Measurements from ENCODE around the gene SLC27A2.
"Not testable (repeated sequence)": the region's sequence is repeated elsewhere in the genome, so short reads cannot be mapped to it uniquely, and the experiment has no call there.

The SLC27A2 gene

DNA sequence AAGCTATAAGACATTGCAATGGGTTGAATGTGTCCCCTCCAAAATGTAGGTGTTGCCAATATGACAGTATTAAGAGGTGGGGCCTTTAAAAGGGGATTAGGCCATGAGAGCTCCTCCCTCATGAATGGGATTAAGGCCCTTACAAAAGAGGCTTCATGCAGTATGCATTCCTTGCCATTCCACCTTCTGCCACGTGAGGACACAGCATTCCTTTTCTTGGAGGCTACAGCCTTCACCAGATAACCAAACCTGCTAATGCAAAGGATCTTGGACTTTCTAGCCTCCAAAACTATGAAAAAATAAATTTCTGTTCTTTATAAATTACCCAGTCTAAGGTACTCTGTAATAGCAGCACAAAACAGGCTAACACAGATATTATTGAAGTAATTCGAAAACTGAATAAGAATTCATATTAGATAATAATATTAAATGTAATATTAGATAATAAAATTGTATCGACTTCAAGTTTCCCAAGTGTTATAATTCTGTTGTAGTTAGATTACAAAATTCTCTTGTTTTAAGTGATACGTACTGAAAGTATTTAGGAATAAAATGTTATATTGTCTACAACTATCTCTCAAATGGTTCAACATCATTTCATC is 33.5 kb upstream of the SLC27A2 start:
- no peak for TF ChIP-seq ZFX (IDR thresholded peaks at IDR 0.05; ENCODE audit: borderline replicate concordance)
- TF ChIP-seq, protein P1, sequence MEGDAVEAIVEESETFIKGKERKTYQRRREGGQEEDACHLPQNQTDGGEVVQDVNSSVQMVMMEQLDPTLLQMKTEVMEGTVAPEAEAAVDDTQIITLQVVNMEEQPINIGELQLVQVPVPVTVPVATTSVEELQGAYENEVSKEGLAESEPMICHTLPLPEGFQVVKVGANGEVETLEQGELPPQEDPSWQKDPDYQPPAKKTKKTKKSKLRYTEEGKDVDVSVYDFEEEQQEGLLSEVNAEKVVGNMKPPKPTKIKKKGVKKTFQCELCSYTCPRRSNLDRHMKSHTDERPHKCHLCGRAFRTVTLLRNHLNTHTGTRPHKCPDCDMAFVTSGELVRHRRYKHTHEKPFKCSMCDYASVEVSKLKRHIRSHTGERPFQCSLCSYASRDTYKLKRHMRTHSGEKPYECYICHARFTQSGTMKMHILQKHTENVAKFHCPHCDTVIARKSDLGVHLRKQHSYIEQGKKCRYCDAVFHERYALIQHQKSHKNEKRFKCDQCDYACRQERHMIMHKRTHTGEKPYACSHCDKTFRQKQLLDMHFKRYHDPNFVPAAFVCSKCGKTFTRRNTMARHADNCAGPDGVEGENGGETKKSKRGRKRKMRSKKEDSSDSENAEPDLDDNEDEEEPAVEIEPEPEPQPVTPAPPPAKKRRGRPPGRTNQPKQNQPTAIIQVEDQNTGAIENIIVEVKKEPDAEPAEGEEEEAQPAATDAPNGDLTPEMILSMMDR (IDR thresholded peaks at IDR 0.05) = peak; percentile 77
- H3K27ac ChIP-seq = peak overlapping the region; percentile 20; the same call in 1 of the 2 replicates

DNA sequence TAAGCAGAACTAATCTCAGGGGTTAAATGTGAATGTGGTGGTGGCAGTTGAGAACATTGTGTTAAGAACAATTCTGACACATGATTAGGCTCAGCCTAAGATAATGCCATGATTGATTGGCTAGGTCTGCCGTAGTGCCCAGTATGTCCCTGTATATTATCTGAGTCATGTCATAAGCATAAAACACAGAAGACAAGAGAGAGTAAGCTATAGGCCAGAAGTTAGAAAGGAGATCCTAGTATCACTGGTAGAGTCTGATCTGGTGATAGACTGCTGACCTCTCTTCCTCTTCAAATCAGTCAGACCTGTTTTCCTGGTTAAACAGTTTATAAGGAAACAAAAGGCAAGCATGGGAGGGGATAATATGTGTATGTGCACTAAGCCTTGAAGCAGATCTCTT is 32.9 kb upstream of the SLC27A2 start:
- TF ChIP-seq ZFX (IDR thresholded peaks at IDR 0.05; ENCODE audit: borderline replicate concordance) = no peak
- TF ChIP-seq, protein P1 (IDR thresholded peaks at IDR 0.05) = no peak

DNA sequence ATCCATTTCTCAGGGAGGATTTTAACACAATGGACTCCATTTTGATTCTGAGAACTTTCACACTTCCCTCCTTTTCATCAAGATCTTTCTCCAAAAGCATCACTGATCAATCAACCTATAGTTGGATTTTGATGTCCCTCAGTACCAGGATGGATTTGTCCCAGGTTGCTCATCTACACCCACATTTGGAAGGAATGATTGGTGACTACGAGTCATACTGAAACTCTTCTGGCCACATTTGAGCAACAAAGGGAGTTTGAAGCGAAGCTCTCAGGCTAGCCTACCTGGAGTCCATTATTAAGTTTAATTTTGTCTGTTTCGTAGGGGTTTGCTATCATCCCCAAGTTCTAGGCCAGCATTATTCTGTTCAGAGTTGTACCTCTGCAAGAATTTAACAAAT is 31.6 kb upstream of the SLC27A2 start:
- TF ChIP-seq, protein P1 (IDR thresholded peaks at IDR 0.05) = no peak
- TF ChIP-seq ZFX (IDR thresholded peaks at IDR 0.05; ENCODE audit: borderline replicate concordance) = no peak
- H3K27ac ChIP-seq = no peak overlapping the region

More for the DNA sequence above, 32.9 kb upstream of the SLC27A2 start:
- peak overlapping the region; percentile 20; the same call in 1 of the 2 replicates for H3K27ac ChIP-seq

DNA sequence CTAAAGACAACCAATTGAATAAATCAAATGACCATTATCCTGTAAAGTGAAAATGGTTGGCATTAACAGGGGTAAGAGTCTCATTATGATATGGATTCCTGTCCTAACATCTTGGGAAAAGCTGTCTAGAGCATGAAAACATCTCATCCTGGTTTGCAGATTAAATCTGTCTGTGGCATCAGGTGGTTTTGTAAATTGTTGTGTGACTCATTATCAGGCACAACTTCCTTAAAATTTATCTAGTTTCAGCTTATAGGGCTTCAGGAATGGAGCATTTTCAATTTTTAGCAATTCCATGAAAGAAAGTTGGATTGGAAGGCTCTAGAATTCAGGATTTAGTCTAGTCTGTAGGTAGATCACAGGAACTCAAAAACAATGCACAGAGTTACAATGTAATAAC is 31.1 kb upstream of the SLC27A2 start:
- no peak overlapping the region for H3K27ac ChIP-seq
- TF ChIP-seq, protein P1 (IDR thresholded peaks at IDR 0.05) = no peak
- no peak for TF ChIP-seq ZFX (IDR thresholded peaks at IDR 0.05; ENCODE audit: borderline replicate concordance)

DNA sequence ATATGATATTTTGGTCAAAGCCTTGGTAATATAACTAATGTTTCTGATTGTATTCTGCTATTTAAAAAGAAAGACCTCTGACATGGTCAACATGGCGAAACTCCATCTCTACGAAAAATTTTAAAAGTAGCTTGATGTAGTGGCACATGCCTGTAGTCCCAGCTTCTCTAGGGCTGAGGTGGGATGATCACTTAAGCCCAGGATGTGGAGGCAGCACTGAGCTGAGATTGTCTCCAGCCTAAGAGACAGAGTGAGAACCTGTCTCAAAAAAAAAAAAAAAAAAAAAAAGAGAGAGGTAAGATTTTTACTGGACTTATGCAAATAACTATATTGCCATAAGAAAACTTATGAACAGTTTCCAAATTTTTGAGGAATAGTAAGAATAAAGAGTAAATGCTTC is 30.5 kb upstream of the SLC27A2 start:
- TF ChIP-seq ZFX (IDR thresholded peaks at IDR 0.05; ENCODE audit: borderline replicate concordance) = no peak
- TF ChIP-seq, protein P1 (IDR thresholded peaks at IDR 0.05) = no peak
- H3K27ac ChIP-seq = no peak overlapping the region

DNA sequence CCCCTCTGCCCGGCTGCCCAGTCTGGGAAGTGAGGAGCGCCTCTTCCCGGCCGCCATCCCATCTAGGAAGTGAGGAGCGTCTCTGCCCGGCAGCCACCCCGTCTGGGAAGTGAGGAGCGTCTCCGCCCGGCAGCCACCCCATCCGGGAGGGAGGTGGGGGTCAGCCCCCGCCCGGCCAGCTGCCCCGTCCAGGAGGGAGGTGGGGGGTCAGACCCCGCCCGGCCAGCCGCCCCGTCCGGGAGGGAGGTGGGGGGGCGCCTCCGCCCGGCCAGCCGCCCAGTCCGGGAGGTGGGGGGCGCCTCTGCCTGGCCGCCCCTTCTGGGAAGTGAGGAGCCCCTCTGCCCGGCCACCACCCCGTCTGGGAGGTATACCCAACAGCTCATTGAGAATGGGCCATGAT is 23.8 kb upstream of the SLC27A2 start:
- not testable (repeated sequence) for H3K27ac ChIP-seq

DNA sequence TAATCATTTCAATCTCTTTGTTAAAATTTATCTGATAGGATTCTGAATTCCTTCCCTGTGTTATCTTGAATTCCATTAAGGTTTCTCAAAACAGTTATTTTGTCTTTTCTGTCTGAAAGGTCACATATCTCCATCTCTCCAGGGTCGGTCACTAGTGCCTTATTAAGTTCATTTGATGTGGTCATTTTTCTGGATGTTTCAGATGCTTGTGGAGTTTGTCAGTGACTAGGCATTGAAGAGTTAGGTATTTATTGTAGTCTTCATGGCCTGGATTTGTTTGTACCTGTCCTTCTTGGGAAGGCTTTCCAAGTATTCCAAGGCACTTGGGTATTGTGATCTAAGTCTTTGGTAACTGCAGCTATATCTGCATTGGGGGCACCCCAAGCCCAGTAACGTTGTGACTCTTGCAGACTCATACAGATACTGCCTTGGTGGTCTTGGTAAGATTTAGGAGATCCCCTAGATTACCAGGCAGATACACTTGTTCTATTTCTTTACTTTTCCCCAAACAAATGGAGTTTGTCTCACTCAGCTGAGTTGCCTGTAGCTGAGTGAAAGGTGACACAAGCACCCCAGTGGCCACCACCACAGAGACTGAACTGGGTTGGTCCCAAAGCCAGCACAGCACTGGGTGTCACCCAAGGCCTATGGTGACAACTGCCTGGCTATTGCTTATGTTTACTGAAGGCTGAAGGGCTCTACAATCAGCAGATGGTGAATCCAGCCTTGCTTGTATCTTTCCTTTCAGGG is 18.9 kb upstream of the SLC27A2 start:
- no peak overlapping the region for H3K27ac ChIP-seq
- TF ChIP-seq, protein P1 (IDR thresholded peaks at IDR 0.05) = no peak
- no peak for TF ChIP-seq ZFX (IDR thresholded peaks at IDR 0.05; ENCODE audit: borderline replicate concordance)

Measured in 22Rv1 (cell line).